Measurements from ENCODE around the gene SNX14. TPM values are rescaled to one million over a fixed set of nuclear protein-coding genes. Genes with fewer than 3 reads are reported as not detected.

The SNX14 gene
- total RNA-seq, 1 donor = 117 TPM

DNA sequence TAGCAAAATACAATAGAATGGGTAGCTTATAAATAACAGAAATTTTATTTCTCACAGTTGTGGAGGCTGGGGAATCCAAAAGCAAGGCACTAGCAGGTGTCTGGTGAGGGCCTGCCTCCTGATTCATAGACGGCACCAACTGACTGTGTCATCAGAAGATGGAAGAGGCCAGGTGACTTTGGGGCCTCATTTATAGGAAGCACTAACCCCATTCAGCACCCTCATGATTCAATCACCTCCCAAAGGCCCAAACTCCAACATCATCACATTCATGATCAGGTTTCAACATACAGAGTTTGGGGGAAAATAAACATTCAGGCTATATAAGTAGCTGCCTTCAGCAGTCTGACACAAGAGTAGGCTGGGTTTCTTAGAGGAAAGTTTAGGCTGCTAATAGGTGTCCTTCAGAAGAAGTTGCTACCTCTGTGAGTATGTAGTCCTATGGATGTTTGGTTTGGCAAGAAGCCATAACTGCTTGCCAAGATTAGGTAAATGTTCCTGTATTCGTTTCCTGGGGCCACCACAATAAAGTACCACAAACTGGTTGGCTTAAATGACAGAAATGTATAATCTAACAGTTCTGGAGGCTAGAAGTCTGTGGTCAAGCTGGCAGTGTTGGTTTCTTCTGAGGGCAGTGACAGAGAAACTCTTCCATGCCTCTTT, 94.9 kb downstream of the SNX14 start:
- no peak overlapping the region for H3K4me2 ChIP-seq (ENCODE audit: insufficient read depth, low read length)
- H3K4me3 ChIP-seq (ENCODE audit: insufficient read depth, low read length) = no peak overlapping the region
- H3K27ac ChIP-seq (ENCODE audit: low read depth, low read length) = no peak overlapping the region
- peaks cover 16% of the 10 kb centered on the region for H3K36me3 ChIP-seq (ENCODE audit: insufficient read depth, low read length)
- H3K4me1 ChIP-seq (ENCODE audit: insufficient read depth, low read length) = no peaks in the 10 kb centered on the region
- no peak overlapping the region for H2AFZ ChIP-seq (ENCODE audit: low read length)
- DNase-seq (ENCODE audit: insufficient read length, low spot score, missing footprints) = peak; percentile 11
- no peaks in the 10 kb centered on the region for H3K79me2 ChIP-seq (ENCODE audit: insufficient read depth, low read length)
- TF ChIP-seq, protein P1, sequence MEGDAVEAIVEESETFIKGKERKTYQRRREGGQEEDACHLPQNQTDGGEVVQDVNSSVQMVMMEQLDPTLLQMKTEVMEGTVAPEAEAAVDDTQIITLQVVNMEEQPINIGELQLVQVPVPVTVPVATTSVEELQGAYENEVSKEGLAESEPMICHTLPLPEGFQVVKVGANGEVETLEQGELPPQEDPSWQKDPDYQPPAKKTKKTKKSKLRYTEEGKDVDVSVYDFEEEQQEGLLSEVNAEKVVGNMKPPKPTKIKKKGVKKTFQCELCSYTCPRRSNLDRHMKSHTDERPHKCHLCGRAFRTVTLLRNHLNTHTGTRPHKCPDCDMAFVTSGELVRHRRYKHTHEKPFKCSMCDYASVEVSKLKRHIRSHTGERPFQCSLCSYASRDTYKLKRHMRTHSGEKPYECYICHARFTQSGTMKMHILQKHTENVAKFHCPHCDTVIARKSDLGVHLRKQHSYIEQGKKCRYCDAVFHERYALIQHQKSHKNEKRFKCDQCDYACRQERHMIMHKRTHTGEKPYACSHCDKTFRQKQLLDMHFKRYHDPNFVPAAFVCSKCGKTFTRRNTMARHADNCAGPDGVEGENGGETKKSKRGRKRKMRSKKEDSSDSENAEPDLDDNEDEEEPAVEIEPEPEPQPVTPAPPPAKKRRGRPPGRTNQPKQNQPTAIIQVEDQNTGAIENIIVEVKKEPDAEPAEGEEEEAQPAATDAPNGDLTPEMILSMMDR (IDR thresholded peaks at IDR 0.05; ENCODE audit: extremely low read depth, low read depth, low read length) = no peak
- H3K27me3 ChIP-seq (ENCODE audit: insufficient read depth, low read length) = no peaks in the 10 kb centered on the region
- no peaks in the 10 kb centered on the region for H4K20me1 ChIP-seq (ENCODE audit: insufficient read depth, low read length)
- no peaks in the 10 kb centered on the region for H3K9me3 ChIP-seq (ENCODE audit: low read depth, low read length)

DNA sequence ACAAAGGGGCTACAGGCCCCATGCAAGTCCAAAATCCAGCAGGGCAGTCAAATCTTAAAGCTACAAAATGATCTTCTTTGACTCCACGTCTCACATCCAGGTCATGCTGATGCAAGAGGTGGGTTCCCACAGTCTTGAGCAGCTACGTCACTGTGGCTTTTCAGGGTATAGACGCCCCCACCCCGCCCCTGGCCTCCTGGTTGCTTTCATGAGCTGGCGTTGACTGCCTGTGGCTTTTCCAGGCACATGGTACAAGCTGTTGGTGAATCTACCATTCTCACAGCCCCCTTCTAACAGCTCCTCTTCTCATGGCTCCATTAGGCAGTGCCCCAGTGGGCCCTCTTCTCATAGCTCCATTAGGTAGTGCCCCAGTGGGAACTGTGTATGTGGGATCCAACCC, 96.8 kb downstream of the SNX14 start:
- H3K27ac ChIP-seq (ENCODE audit: low read depth, low read length) = no peak overlapping the region
- no peaks in the 10 kb centered on the region for H3K9me3 ChIP-seq (ENCODE audit: low read depth, low read length)
- H3K36me3 ChIP-seq (ENCODE audit: insufficient read depth, low read length) = peaks cover 35% of the 10 kb centered on the region
- H3K79me2 ChIP-seq (ENCODE audit: insufficient read depth, low read length) = no peaks in the 10 kb centered on the region
- no peak overlapping the region for H3K4me2 ChIP-seq (ENCODE audit: insufficient read depth, low read length)
- no peaks in the 10 kb centered on the region for H3K4me1 ChIP-seq (ENCODE audit: insufficient read depth, low read length)
- H3K4me3 ChIP-seq (ENCODE audit: insufficient read depth, low read length) = no peak overlapping the region
- H4K20me1 ChIP-seq (ENCODE audit: insufficient read depth, low read length) = no peaks in the 10 kb centered on the region
- DNase-seq (ENCODE audit: insufficient read length, low spot score, missing footprints) = no peak
- no peak overlapping the region for H2AFZ ChIP-seq (ENCODE audit: low read length)
- H3K27me3 ChIP-seq (ENCODE audit: insufficient read depth, low read length) = no peaks in the 10 kb centered on the region
- TF ChIP-seq, protein P1 (IDR thresholded peaks at IDR 0.05; ENCODE audit: extremely low read depth, low read depth, low read length) = no peak

DNA sequence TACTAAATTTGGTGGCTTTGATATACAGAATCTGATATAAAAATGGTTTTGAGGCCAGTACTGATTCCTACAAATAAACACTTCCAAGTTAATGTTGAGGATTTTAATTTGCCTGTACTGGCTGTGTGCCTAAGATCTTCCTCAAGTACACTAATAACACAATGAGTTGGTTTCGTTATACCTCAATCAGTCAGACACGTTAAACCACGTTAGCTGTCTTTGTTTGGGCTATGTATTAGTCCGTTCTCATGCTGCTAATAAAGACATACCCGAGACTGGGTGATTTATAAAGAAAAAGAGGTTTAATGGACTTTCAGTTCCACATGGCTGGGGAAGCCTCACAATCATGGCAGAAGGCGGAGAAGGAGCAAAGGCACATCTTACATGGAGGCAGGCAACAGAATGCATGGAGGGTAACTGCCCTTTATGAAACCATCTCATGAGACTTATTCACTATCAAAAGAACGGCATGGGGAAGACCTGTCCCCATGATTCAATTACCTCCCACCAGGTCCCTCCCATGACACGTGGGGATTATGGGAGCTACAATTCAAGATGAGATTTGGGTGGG, 97.6 kb downstream of the SNX14 start:
- H3K4me3 ChIP-seq (ENCODE audit: insufficient read depth, low read length) = no peak overlapping the region
- peaks cover 42% of the 10 kb centered on the region for H3K36me3 ChIP-seq (ENCODE audit: insufficient read depth, low read length)
- no peaks in the 10 kb centered on the region for H3K9me3 ChIP-seq (ENCODE audit: low read depth, low read length)
- H3K27me3 ChIP-seq (ENCODE audit: insufficient read depth, low read length) = no peaks in the 10 kb centered on the region
- no peaks in the 10 kb centered on the region for H3K4me1 ChIP-seq (ENCODE audit: insufficient read depth, low read length)
- no peak overlapping the region for H3K27ac ChIP-seq (ENCODE audit: low read depth, low read length)
- no peaks in the 10 kb centered on the region for H4K20me1 ChIP-seq (ENCODE audit: insufficient read depth, low read length)
- H3K4me2 ChIP-seq (ENCODE audit: insufficient read depth, low read length) = no peak overlapping the region
- TF ChIP-seq, protein P1 (IDR thresholded peaks at IDR 0.05; ENCODE audit: extremely low read depth, low read depth, low read length) = no peak
- DNase-seq (ENCODE audit: insufficient read length, low spot score, missing footprints) = no peak
- no peaks in the 10 kb centered on the region for H3K79me2 ChIP-seq (ENCODE audit: insufficient read depth, low read length)
- no peak overlapping the region for H2AFZ ChIP-seq (ENCODE audit: low read length)
